GM23338 (cell line): ENCODE data around the gene CAPN10.

Experiments used
- EZH2 ChIP-seq: fragments of 200-600 bp; sonication (generic); IDR thresholded peaks from one replicate; pipeline ENCODE4 v1.8.0; 2017; ENCODE audit warnings: antibody characterized with exemption, mild to moderate bottlenecking, low read depth; ENCODE audit not compliant: unreplicated experiment
- EZH2phosphoT487 ChIP-seq: fragments of 200-600 bp; sonication (generic); IDR thresholded peaks from one replicate; pipeline ENCODE4 v1.8.1; 2018; ENCODE audit warnings: antibody characterized with exemption; ENCODE audit not compliant: unreplicated experiment
- POLR2AphosphoS5 ChIP-seq: IDR thresholded peaks from 2 replicates; pipeline ENCODE4 v1.6.1; 2016; ENCODE audit warnings: antibody characterized with exemption, low read depth
- REST ChIP-seq: IDR thresholded peaks from one replicate; pipeline ENCODE4 v1.6.1; 2018; ENCODE audit warnings: antibody characterized with exemption; ENCODE audit not compliant: unreplicated experiment
- STAT1 ChIP-seq: IDR thresholded peaks from one replicate; pipeline ENCODE4 v1.6.1; 2016; ENCODE audit warnings: antibody characterized with exemption; ENCODE audit not compliant: unreplicated experiment
- ZNF462 ChIP-seq: fragments of 250-450 bp; sonication (Bioruptor Pico); IDR thresholded peaks from 2 replicates; pipeline ENCODE4 v1.5.0; 2020; ENCODE audit warnings: mild to moderate bottlenecking, moderate library complexity
- TF ChIP-seq, protein P1 (sequence below), 2 experiments: fragments of 200-600 bp in 1 of 2; sonication (generic) in 1 of 2; conservative IDR thresholded peaks; 2 replicates each; pipeline versions ENCODE4 v1.5.1 to v1.6.1; 2016 to 2017; ENCODE audit warnings: antibody characterized with exemption in 2 of 2, low read depth in 2 of 2, mild to moderate bottlenecking in 2 of 2, moderate library complexity in 1 of 2

DNA sequence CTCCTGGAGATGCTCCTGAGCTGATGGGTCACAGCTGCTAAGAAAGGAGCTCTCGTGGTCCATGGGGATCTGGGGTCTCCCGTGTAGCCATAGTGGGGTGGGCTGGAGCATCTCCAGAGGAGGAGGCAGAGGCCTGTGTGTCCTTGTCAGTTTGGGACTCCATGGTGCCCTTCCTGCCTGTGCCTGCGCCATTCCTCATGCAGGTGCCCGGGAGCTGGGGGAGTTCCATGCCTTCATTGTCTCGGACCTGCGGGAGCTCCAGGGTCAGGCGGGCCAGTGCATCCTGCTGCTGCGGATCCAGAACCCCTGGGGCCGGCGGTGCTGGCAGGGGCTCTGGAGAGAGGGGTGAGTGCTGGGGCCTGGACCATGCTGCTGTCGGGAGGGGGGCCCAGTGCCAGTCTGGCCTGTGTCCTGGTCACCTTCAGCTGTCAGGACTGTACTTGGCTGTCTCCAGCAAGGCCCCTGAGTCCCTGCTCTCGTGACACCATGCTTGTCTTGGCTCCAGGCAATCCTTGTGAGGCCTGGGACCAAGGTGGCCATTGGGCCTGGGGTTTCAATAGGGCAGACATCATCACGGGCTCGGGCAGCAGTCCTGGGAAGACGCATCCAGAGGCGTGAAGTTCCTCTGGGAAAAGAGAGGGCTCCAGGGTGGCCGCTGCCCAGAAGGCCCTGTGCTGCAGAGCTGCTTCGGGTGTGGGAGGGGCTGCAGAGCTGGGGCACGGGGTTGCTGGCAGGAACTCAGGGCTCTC lies 7.3 kb downstream of the CAPN10 start:
- TF ChIP-seq, protein P1, sequence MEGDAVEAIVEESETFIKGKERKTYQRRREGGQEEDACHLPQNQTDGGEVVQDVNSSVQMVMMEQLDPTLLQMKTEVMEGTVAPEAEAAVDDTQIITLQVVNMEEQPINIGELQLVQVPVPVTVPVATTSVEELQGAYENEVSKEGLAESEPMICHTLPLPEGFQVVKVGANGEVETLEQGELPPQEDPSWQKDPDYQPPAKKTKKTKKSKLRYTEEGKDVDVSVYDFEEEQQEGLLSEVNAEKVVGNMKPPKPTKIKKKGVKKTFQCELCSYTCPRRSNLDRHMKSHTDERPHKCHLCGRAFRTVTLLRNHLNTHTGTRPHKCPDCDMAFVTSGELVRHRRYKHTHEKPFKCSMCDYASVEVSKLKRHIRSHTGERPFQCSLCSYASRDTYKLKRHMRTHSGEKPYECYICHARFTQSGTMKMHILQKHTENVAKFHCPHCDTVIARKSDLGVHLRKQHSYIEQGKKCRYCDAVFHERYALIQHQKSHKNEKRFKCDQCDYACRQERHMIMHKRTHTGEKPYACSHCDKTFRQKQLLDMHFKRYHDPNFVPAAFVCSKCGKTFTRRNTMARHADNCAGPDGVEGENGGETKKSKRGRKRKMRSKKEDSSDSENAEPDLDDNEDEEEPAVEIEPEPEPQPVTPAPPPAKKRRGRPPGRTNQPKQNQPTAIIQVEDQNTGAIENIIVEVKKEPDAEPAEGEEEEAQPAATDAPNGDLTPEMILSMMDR (conservative IDR thresholded peaks at IDR 0.05; ENCODE audit: low read depth in 2 of 2): no peak
- TF ChIP-seq ZNF462 (CRISPR knock-in tag): no peak
- TF ChIP-seq EZH2: no peak
- no peak for TF ChIP-seq STAT1
- no peak for TF ChIP-seq POLR2AphosphoS5
- no peak for TF ChIP-seq EZH2phosphoT487
- no peak for TF ChIP-seq REST
